ENCODE data around the gene SUPT3H. TPM values are rescaled to one million over a fixed set of nuclear protein-coding genes. Genes with fewer than 3 reads are reported as not detected.

Gene SUPT3H
- total and polyA plus RNA-seq, 2 of the 8 experiments (the other 6 are each of a cell fraction or from before 2014, with no cell fraction given), result 18.8 to 23.0 TPM

DNA sequence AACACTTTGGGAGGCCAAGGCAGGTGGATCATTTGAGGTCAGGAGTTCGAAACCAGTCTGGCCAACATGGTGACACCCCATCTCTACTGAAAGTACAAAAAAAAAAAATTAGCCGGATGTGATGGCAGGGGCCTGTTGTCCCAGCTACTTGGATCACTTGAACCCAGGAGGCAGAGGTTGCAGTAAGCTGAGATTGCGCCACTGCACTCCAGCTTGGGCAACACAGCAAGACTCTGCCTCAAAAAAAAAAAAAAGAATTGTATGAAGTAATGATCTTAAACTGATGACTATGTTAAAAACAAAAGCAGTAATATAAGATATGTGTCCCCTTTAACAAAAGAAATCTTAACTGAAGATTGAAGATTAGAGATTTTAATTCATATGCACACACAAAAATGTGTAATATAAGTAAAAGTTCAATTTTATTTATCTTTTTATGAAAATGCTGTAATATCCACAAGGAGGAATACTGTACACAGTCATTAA, 78.6 kb downstream of the SUPT3H start:
- no peak overlapping the region for H3K23ac ChIP-seq (ENCODE audit: insufficient read length)
- 93% methylated on average over 3 of the region's 3 CpGs; no CpG with 5 or more reads in 1 of the 2 experiments for WGBS, 2 experiments (ENCODE audit: extremely low coverage in 1 of 2, insufficient coverage in 1 of 2, insufficient read length in 1 of 2, insufficient replicate concordance in 2 of 2, low coverage in 1 of 2, low lambda C conversion rate in 2 of 2, missing lambda C conversion rate in 1 of 2)
- H2AFZ ChIP-seq (ENCODE audit: low read length), result no peak overlapping the region
- no peak overlapping the region for H2AK5ac ChIP-seq (ENCODE audit: low read depth, low read length)
- H2BK5ac ChIP-seq (ENCODE audit: low read depth, low read length), result no peak overlapping the region
- H2BK15ac ChIP-seq (ENCODE audit: low read length), result no peak overlapping the region
- no peak overlapping the region for H3K4me3 ChIP-seq (ENCODE audit: extremely low read depth in 1 of 4, insufficient read depth in 2 of 4, low read depth in 3 of 4, low read length in 4 of 4)
- H4K91ac ChIP-seq (replicated peaks; ENCODE audit: insufficient read length, low read length), result no peak overlapping the region
- no peak overlapping the region for H3K18ac ChIP-seq (ENCODE audit: extremely low read depth, low read length)
- no peak overlapping the region for H3K56ac ChIP-seq (replicated peaks; ENCODE audit: insufficient read length, low read depth, low read length)
- H3K14ac ChIP-seq (ENCODE audit: insufficient read length), result no peak overlapping the region
- H2BK12ac ChIP-seq (ENCODE audit: low read depth, low read length), result no peak overlapping the region
- H3K4me1 ChIP-seq (replicated peaks in 1 of 4; ENCODE audit: control insufficient read depth in 3 of 4, insufficient read depth in 4 of 4, low read length in 3 of 4), result no peaks in the 10 kb centered on the region
- ChIA-PET CTCF (ENCODE audit: partially characterized antibody) (interaction anchor here (0.9 kb wide), 1 partner anchor 415 kb away, joined by 3 read pairs; no protein-coding TSS in a partner anchor), POLR2A (ENCODE audit: partially characterized antibody) (no interaction called here)
- H4K20me1 ChIP-seq (replicated peaks in 1 of 2; ENCODE audit: control insufficient read depth in 1 of 2, insufficient read depth in 2 of 2, low read length in 2 of 2), result no peaks in the 10 kb centered on the region
- H3K9ac ChIP-seq (replicated peaks in 1 of 4; ENCODE audit: extremely low read depth in 1 of 4, low read depth in 3 of 4, low read length in 3 of 4), result no peak overlapping the region
- H3K27ac ChIP-seq (ENCODE audit: low read depth, low read length), result no peak overlapping the region
- no peak overlapping the region for H2BK120ac ChIP-seq (replicated peaks; ENCODE audit: low read depth, low read length)
- H2BK20ac ChIP-seq (ENCODE audit: low read length), result no peak overlapping the region
- H3K36me3 ChIP-seq (ENCODE audit: control insufficient read depth in 2 of 4, insufficient read depth in 4 of 4, low read length in 3 of 4), result no peaks in the 10 kb centered on the region
- DNase-seq (ENCODE audit: low read depth in 1 of 2, low spot score in 2 of 2) (no peak), FAIRE-seq (no peak)
- no peaks in the 10 kb centered on the region for H3K9me3 ChIP-seq (ENCODE audit: insufficient read depth in 2 of 2, low read depth in 1 of 2, low read length in 1 of 2)
- H3K27me3 ChIP-seq (replicated peaks in 1 of 4; ENCODE audit: control insufficient read depth in 3 of 4, extremely low read depth in 1 of 4, insufficient read depth in 3 of 4, low read length in 3 of 4), result no peaks in the 10 kb centered on the region
- H3K79me1 ChIP-seq (ENCODE audit: low read depth, low read length), result no peaks in the 10 kb centered on the region
- no peak overlapping the region for H4K5ac ChIP-seq (ENCODE audit: insufficient read length, low read depth, low read length)
- H3K23me2 ChIP-seq (ENCODE audit: low read depth, low read length), result no peaks in the 10 kb centered on the region
- H4K8ac ChIP-seq (ENCODE audit: extremely low read depth, insufficient read depth, low read length), result no peak overlapping the region
- H3K4ac ChIP-seq (replicated peaks; ENCODE audit: insufficient read length, low read depth, low read length), result no peak overlapping the region
- H3K79me2 ChIP-seq (ENCODE audit: control insufficient read depth in 1 of 2, insufficient read depth in 2 of 2, low read length in 2 of 2), result no peaks in the 10 kb centered on the region
- no peak overlapping the region for H3K4me2 ChIP-seq (ENCODE audit: insufficient read depth in 1 of 2, low read depth in 2 of 2, low read length in 2 of 2)
- TF ChIP-seq NRF1 (IDR thresholded peaks at IDR 0.05; ENCODE audit: low read depth, low read length), result no peak
- no peak for TF ChIP-seq EZH2 (IDR thresholded peaks at IDR 0.05; ENCODE audit: low read depth, low read length, severe bottlenecking)
- no peak for TF ChIP-seq RBBP5 (IDR thresholded peaks at IDR 0.05; ENCODE audit: borderline replicate concordance, low read depth, low read length)
- no peak for TF ChIP-seq CBX5 (IDR thresholded peaks at IDR 0.05; ENCODE audit: low read depth, low read length)
- no peak for TF ChIP-seq BCL11A (IDR thresholded peaks at IDR 0.05; ENCODE audit: low read depth in 2 of 2, low read length in 2 of 2)
- TF ChIP-seq JUN (IDR thresholded peaks at IDR 0.05; ENCODE audit: low read depth, low read length), result no peak
- no peak for TF ChIP-seq CHD2 (IDR thresholded peaks at IDR 0.05; ENCODE audit: low read length)
- TF ChIP-seq RNF2 (IDR thresholded peaks at IDR 0.05; ENCODE audit: borderline replicate concordance, low read depth, low read length, missing control alignments, poor library complexity, severe bottlenecking), result no peak
- TF ChIP-seq, protein P1, sequence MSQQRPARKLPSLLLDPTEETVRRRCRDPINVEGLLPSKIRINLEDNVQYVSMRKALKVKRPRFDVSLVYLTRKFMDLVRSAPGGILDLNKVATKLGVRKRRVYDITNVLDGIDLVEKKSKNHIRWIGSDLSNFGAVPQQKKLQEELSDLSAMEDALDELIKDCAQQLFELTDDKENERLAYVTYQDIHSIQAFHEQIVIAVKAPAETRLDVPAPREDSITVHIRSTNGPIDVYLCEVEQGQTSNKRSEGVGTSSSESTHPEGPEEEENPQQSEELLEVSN (IDR thresholded peaks at IDR 0.05), result no peak
- no peak for TF ChIP-seq FOSL1 (IDR thresholded peaks at IDR 0.05; ENCODE audit: insufficient read depth, low read depth, low read length)
- no peak for TF ChIP-seq YY1 (IDR thresholded peaks at IDR 0.05; ENCODE audit: low read depth, low read length)
- no peak for TF ChIP-seq CREB1 (IDR thresholded peaks at IDR 0.05)
